Measurements from ENCODE around the gene EVPL. TPM values are rescaled to one million over a fixed set of nuclear protein-coding genes. Genes with fewer than 3 reads are reported as not detected.

Gene EVPL
- total and polyA plus RNA-seq, 2 donors (not counting 3 experiments of a cell fraction or from before 2014, with no cell fraction given), result not detected

DNA sequence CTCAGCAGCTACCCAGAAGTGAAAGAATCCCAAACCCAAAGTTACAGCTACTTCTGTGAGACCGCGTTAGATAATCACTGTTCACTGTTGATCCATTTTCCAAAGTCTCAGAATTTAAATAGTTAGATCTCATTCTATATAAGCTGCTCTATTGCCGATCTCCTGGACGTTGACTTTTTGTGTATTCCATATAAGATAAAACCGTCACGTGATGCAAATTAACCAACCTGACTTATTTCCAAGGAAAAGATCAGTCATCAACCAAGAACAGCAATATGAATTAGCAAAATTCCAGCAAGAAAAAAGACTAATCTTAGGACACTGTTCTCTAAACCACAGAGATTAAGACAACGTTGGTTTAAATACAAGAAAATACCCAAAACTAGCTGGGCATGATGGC is 56.5 kb downstream of the EVPL start:
- no peaks in the 10 kb centered on the region for H3K9me3 ChIP-seq (replicated peaks; ENCODE audit: control insufficient read depth, insufficient read depth, low read length)
- ChIA-PET CTCF (no interaction called here), POLR2A (interaction anchor here (0.6 kb wide), 1 partner anchor 61 kb away, joined by 7 read pairs; no protein-coding TSS in a partner anchor)
- H3K4me1 ChIP-seq (ENCODE audit: control insufficient read depth, extremely low read depth, insufficient read depth, low read length), result peaks cover 17% of the 10 kb centered on the region
- peak overlapping the region; percentile 7 for H3K9ac ChIP-seq (replicated peaks; ENCODE audit: extremely low read depth, insufficient read depth, low read length)
- intact Hi-C loops (cut with micrococcal nuclease) (loop anchor here (1.0 to 2.0 kb wide), 3 partner anchors 9 to 66 kb away; partner anchors contain the start of genes ACOX1, FBF1, MRPL38 and TEN1), dilution Hi-C loops (cut with MboI; ENCODE audit: extremely low pct_ligation_motif_present, low sequenced_read_pairs) (no loop called here)
- H3K9me1 ChIP-seq (replicated peaks; ENCODE audit: control insufficient read depth, extremely low read depth, insufficient read depth, low read length), result no peaks in the 10 kb centered on the region
- peak overlapping the region; percentile 88 for H3K27ac ChIP-seq (ENCODE audit: insufficient read depth, low read depth, low read length)
- DNase-seq (ENCODE audit: low read depth, low spot score), result no peak
- peak overlapping the region; percentile 59 for H3K4me2 ChIP-seq (ENCODE audit: insufficient read depth, low read length)
- BruUV-seq (replicated peaks), result no TSS peak
- H3K79me2 ChIP-seq (ENCODE audit: control insufficient read depth, insufficient read depth, low read length), result peaks cover 9% of the 10 kb centered on the region
- H3K27me3 ChIP-seq (ENCODE audit: control insufficient read depth in 2 of 2, insufficient read depth in 2 of 2, low read length in 2 of 2), result no peaks in the 10 kb centered on the region
- no peak for TF ChIP-seq FOS (IDR thresholded peaks at IDR 0.05; ENCODE audit: borderline replicate concordance, insufficient read depth, low read length)
- TF ChIP-seq, protein P1, sequence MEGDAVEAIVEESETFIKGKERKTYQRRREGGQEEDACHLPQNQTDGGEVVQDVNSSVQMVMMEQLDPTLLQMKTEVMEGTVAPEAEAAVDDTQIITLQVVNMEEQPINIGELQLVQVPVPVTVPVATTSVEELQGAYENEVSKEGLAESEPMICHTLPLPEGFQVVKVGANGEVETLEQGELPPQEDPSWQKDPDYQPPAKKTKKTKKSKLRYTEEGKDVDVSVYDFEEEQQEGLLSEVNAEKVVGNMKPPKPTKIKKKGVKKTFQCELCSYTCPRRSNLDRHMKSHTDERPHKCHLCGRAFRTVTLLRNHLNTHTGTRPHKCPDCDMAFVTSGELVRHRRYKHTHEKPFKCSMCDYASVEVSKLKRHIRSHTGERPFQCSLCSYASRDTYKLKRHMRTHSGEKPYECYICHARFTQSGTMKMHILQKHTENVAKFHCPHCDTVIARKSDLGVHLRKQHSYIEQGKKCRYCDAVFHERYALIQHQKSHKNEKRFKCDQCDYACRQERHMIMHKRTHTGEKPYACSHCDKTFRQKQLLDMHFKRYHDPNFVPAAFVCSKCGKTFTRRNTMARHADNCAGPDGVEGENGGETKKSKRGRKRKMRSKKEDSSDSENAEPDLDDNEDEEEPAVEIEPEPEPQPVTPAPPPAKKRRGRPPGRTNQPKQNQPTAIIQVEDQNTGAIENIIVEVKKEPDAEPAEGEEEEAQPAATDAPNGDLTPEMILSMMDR (IDR thresholded peaks at IDR 0.05; ENCODE audit: extremely low read depth in 1 of 2, insufficient read depth in 1 of 2, low read depth in 1 of 2, low read length in 2 of 2), result no peak
- TF ChIP-seq MYC (IDR thresholded peaks at IDR 0.05; ENCODE audit: low read depth, low read length), result no peak
- no peak for TF ChIP-seq EZH2 (IDR thresholded peaks at IDR 0.05; ENCODE audit: borderline replicate concordance, low read depth, low read length, severe bottlenecking)
- TF ChIP-seq GATA2 (IDR thresholded peaks at IDR 0.05; ENCODE audit: insufficient read depth, insufficient read length, low read depth, low read length), result no peak
- TF ChIP-seq, protein P2, sequence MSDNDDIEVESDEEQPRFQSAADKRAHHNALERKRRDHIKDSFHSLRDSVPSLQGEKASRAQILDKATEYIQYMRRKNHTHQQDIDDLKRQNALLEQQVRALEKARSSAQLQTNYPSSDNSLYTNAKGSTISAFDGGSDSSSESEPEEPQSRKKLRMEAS (IDR thresholded peaks at IDR 0.05; ENCODE audit: insufficient read depth, insufficient read length), result no peak
- TF ChIP-seq POLR2AphosphoS5 (IDR thresholded peaks at IDR 0.05; ENCODE audit: insufficient read depth, low read depth, low read length), result no peak
- no peak for TF ChIP-seq POLR2A (IDR thresholded peaks at IDR 0.05; ENCODE audit: low read depth, low read length)
- no peak for TF ChIP-seq JUN (IDR thresholded peaks at IDR 0.05; ENCODE audit: borderline replicate concordance, insufficient read depth, insufficient read length, low read depth)
- H3K36me3 ChIP-seq (ENCODE audit: control insufficient read depth in 2 of 2, extremely low read depth in 1 of 2, insufficient read depth in 2 of 2, low read length in 2 of 2), result peaks cover 0 to 4% of the 10 kb centered on the region in 2 experiments
- no peaks in the 10 kb centered on the region for H4K20me1 ChIP-seq (replicated peaks; ENCODE audit: control insufficient read depth, extremely low read depth, insufficient read depth, low read length)
- FAIRE-seq, result no peak
- no peak overlapping the region for H2AFZ ChIP-seq (ENCODE audit: low read depth, low read length)
- no peak overlapping the region for H3K4me3 ChIP-seq (replicated peaks in 1 of 3; ENCODE audit: insufficient read depth in 1 of 3, low read depth in 1 of 3, low read length in 3 of 3)
